Coronary artery (tissue), 2 donors: Measurements from ENCODE around the gene PPP2R5A.
"Not testable (repeated sequence)": the region's sequence is repeated elsewhere in the genome, so short reads cannot be mapped to it uniquely, and the experiment has no call there.

Source experiments
- DNase-seq: peaks from one replicate; pipeline ENCODE4 v3.0.0-alpha.2; 2017; ENCODE audit warnings: low spot score
- H3K27ac ChIP-seq, 2 donors: fragments of 200-600 bp; sonication (generic); one replicate each; pipeline ENCODE4 v1.5.1; 2016 to 2019
- H3K4me3 ChIP-seq: fragments of 200-600 bp; sonication (generic); 2 replicates; pipeline ENCODE4 v1.5.1; 2016; ENCODE audit warnings: mild to moderate bottlenecking, moderate library complexity
- CTCF ChIP-seq: fragments of 200-600 bp; sonication (generic); IDR thresholded peaks from one replicate; pipeline ENCODE4 v1.5.1; 2019; ENCODE audit warnings: antibody characterized with exemption

PPP2R5A gene

GRCh38 chr1:212301580-212301979 lies 16.4 kb downstream of the PPP2R5A start:
- peak overlapping the region; percentile 49 to 51 for H3K27ac ChIP-seq
- H3K4me3 ChIP-seq, result no peak overlapping the region
- TF ChIP-seq CTCF, result no peak
- no peak for DNase-seq

GRCh38 chr1:212302745-212303383 lies 17.7 kb downstream of the PPP2R5A start:
- H3K4me3 ChIP-seq, result no peak overlapping the region
- H3K27ac ChIP-seq, result peak overlapping the region; percentile 49 to 51
- DNase-seq, result no peak
- TF ChIP-seq CTCF, result no peak

- no peak overlapping the region for H3K4me3 ChIP-seq
- DNase-seq, result no peak
- no peak overlapping the region for H3K27ac ChIP-seq
- no peak for TF ChIP-seq CTCF
Measured at GRCh38 chr1:212305342-212305741, 20.1 kb downstream of the PPP2R5A start.

GRCh38 chr1:212305984-212306452 lies 20.8 kb downstream of the PPP2R5A start:
- peak overlapping the region; percentile 15 to 77 for H3K27ac ChIP-seq
- DNase-seq, H3K4me3 ChIP-seq: not testable (repeated sequence)

- Histone ChIP-seq H3K4me3 (no peak overlapping the region), H3K27ac (no peak overlapping the region)
- TF ChIP-seq CTCF, result no peak
- DNase-seq, result no peak
Measured at GRCh38 chr1:212309967-212310366, 24.8 kb downstream of the PPP2R5A start.

- TF ChIP-seq CTCF, result no peak
- no peak overlapping the region for H3K4me3 ChIP-seq
- no peak for DNase-seq
- no peak overlapping the region for H3K27ac ChIP-seq
Measured at GRCh38 chr1:212310383-212310782, 25.2 kb downstream of the PPP2R5A start.

GRCh38 chr1:212311836-212312497 lies 26.8 kb downstream of the PPP2R5A start:
- DNase-seq, result no peak
- no peak overlapping the region for H3K27ac ChIP-seq
- H3K4me3 ChIP-seq, result no peak overlapping the region
- no peak for TF ChIP-seq CTCF
